SK-N-SH treated with all-trans-retinoic acid at 6 μM for 48 hours (cell line): ENCODE data around the gene PLET1.

ENCODE experiments used
- ATAC-seq: fragments of 200-7000 bp; cut with Tn5 transposase; 3 replicates; pipeline ENCODE4 v1.9.1; 2020; ENCODE audit warnings: mild to moderate bottlenecking, moderate library complexity
- ARNTL ChIP-seq: fragments of 450-650 bp; formaldehyde crosslinking; IDR thresholded peaks from 2 replicates; pipeline ENCODE4 v1.5.0; 2020; ENCODE audit warnings: low read depth, mild to moderate bottlenecking, moderate library complexity, borderline replicate concordance
- BACH2 ChIP-seq: fragments of 250-450 bp; sonication (Bioruptor Pico); IDR thresholded peaks from 2 replicates; pipeline ENCODE4 v1.9.0; 2021; ENCODE audit warnings: mild to moderate bottlenecking, borderline replicate concordance
- CSDC2 ChIP-seq: fragments of 250-450 bp; sonication (Bioruptor Pico); IDR thresholded peaks from 2 replicates; pipeline ENCODE4 v1.5.0; 2020; ENCODE audit warnings: mild to moderate bottlenecking, moderate library complexity
- ESRRG ChIP-seq: fragments of 250-450 bp; sonication (Bioruptor Pico); IDR thresholded peaks from 2 replicates; pipeline ENCODE4 v1.6.1; 2021; ENCODE audit warnings: mild to moderate bottlenecking
- GLIS3 ChIP-seq: fragments of 250-450 bp; sonication (Bioruptor Pico); IDR thresholded peaks from 2 replicates; pipeline ENCODE4 v1.5.0; 2020; ENCODE audit warnings: mild to moderate bottlenecking, moderate library complexity
- ISL1 ChIP-seq: fragments of 250-450 bp; sonication (Bioruptor Pico); IDR thresholded peaks from 2 replicates; pipeline ENCODE4 v2.1.2; 2022; ENCODE audit warnings: mild to moderate bottlenecking, moderate library complexity
- OSR1 ChIP-seq: fragments of 250-450 bp; sonication (Bioruptor Pico); IDR thresholded peaks from 2 replicates; pipeline ENCODE4 v1.8.0; 2022; ENCODE audit warnings: moderate library complexity, mild to moderate bottlenecking, inconsistent platforms
- PPARA ChIP-seq: fragments of 250-450 bp; sonication (Bioruptor Pico); IDR thresholded peaks from 2 replicates; pipeline ENCODE4 v1.5.0; 2020; ENCODE audit warnings: mild to moderate bottlenecking, borderline replicate concordance
- RARB ChIP-seq: fragments of 250-450 bp; sonication (Bioruptor Pico); IDR thresholded peaks from 2 replicates; pipeline ENCODE4 v1.8.0; 2021; ENCODE audit warnings: mild to moderate bottlenecking, moderate library complexity
- SNAI2 ChIP-seq: fragments of 250-450 bp; sonication (Bioruptor Pico); IDR thresholded peaks from 2 replicates; pipeline ENCODE4 v1.5.0; 2020; ENCODE audit warnings: mild to moderate bottlenecking, moderate library complexity
- TOX ChIP-seq: fragments of 250-450 bp; sonication (Bioruptor Pico); IDR thresholded peaks from 2 replicates; pipeline ENCODE4 v1.8.0; 2021; ENCODE audit warnings: mild to moderate bottlenecking, moderate library complexity, borderline replicate concordance
- ZC3H10 ChIP-seq: fragments of 250-450 bp; sonication (Bioruptor Pico); IDR thresholded peaks from 2 replicates; pipeline ENCODE4 v1.5.1; 2021; ENCODE audit warnings: mild to moderate bottlenecking, moderate library complexity
- ZFP3 ChIP-seq: fragments of 250-450 bp; sonication (Bioruptor Pico); IDR thresholded peaks from 2 replicates; pipeline ENCODE4 v1.5.0; 2020; ENCODE audit warnings: mild to moderate bottlenecking, moderate library complexity
- ZFP30 ChIP-seq: fragments of 450-650 bp; formaldehyde crosslinking; IDR thresholded peaks from 2 replicates; pipeline ENCODE4 v1.5.0; 2022; ENCODE audit warnings: mild to moderate bottlenecking, moderate library complexity
- ZNF565 ChIP-seq: fragments of 450-650 bp; formaldehyde crosslinking; conservative IDR thresholded peaks from 2 replicates; pipeline ENCODE4 v1.5.0; 2020; ENCODE audit warnings: low read depth, mild to moderate bottlenecking, moderate library complexity
- ZNF70 ChIP-seq: fragments of 450-650 bp; formaldehyde crosslinking; IDR thresholded peaks from 2 replicates; pipeline ENCODE4 v1.5.0; 2020; ENCODE audit warnings: mild to moderate bottlenecking, moderate library complexity
- ZNF8 ChIP-seq: fragments of 450-650 bp; formaldehyde crosslinking; IDR thresholded peaks from 2 replicates; pipeline ENCODE4 v1.5.0; 2020; ENCODE audit warnings: mild to moderate bottlenecking, moderate library complexity
- TF ChIP-seq, protein P1 (sequence below): fragments of 250-450 bp; sonication (Bioruptor Pico); IDR thresholded peaks from 2 replicates; pipeline ENCODE4 v1.5.0; 2020; ENCODE audit warnings: mild to moderate bottlenecking, moderate library complexity
- TF ChIP-seq, protein P2 (sequence below): fragments of 250-450 bp; sonication (Bioruptor Pico); IDR thresholded peaks from 2 replicates; pipeline ENCODE4 v1.8.0; 2021; ENCODE audit warnings: low read depth, mild to moderate bottlenecking, moderate library complexity, borderline replicate concordance
- TF ChIP-seq, protein P3 (sequence below): fragments of 250-450 bp; sonication (Bioruptor Pico); IDR thresholded peaks from 2 replicates; pipeline ENCODE4 v1.5.1; 2021; ENCODE audit warnings: mild to moderate bottlenecking, moderate library complexity
- TF ChIP-seq, protein P4 (sequence below): fragments of 250-450 bp; sonication (Bioruptor Pico); IDR thresholded peaks from 2 replicates; pipeline ENCODE4 v1.8.0; 2020; ENCODE audit warnings: mild to moderate bottlenecking, moderate library complexity, borderline replicate concordance
- TF ChIP-seq, protein P5 (sequence below): fragments of 250-450 bp; sonication (Bioruptor Pico); IDR thresholded peaks from 2 replicates; pipeline ENCODE4 v1.5.1; 2020; ENCODE audit warnings: low read depth, mild to moderate bottlenecking, moderate library complexity

PLET1 gene

DNA sequence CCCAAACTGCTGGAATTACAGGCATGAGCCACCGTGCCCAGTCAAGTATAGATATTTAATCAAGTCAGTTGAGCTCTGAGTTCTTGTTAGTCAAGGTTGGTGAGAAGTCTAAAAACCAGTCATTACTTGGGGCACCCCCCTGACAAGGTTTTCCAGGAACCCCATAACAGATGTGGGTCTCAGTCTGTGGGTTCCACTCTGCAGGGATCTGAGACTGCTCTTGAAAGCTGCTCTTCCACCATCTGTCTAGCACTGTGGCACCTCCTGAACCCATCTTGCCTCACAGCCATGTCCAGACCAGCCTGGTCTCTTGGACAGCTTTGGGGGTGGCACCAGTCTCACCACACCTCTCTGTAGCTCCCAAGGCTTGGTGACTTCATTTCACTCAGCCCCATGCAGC is 44.3 kb upstream of the PLET1 start:
- TF ChIP-seq ZFP30 (CRISPR knock-in tag) (no peak), ZFP3 (no peak), BACH2 (CRISPR knock-in tag) (no peak), CSDC2 (no peak), ZNF8 (CRISPR knock-in tag) (no peak), ISL1 (no peak), RARB (no peak), PPARA (CRISPR knock-in tag) (no peak), TOX (CRISPR knock-in tag) (no peak), ZNF70 (CRISPR knock-in tag) (no peak), ARNTL (CRISPR knock-in tag) (no peak), GLIS3 (CRISPR knock-in tag) (no peak), OSR1 (no peak), SNAI2 (no peak), ZNF565 (CRISPR knock-in tag) (no peak)
- TF ChIP-seq, protein P1, sequence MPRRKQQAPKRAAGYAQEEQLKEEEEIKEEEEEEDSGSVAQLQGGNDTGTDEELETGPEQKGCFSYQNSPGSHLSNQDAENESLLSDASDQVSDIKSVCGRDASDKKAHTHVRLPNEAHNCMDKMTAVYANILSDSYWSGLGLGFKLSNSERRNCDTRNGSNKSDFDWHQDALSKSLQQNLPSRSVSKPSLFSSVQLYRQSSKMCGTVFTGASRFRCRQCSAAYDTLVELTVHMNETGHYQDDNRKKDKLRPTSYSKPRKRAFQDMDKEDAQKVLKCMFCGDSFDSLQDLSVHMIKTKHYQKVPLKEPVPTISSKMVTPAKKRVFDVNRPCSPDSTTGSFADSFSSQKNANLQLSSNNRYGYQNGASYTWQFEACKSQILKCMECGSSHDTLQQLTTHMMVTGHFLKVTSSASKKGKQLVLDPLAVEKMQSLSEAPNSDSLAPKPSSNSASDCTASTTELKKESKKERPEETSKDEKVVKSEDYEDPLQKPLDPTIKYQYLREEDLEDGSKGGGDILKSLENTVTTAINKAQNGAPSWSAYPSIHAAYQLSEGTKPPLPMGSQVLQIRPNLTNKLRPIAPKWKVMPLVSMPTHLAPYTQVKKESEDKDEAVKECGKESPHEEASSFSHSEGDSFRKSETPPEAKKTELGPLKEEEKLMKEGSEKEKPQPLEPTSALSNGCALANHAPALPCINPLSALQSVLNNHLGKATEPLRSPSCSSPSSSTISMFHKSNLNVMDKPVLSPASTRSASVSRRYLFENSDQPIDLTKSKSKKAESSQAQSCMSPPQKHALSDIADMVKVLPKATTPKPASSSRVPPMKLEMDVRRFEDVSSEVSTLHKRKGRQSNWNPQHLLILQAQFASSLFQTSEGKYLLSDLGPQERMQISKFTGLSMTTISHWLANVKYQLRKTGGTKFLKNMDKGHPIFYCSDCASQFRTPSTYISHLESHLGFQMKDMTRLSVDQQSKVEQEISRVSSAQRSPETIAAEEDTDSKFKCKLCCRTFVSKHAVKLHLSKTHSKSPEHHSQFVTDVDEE (CRISPR knock-in tag) = no peak
- TF ChIP-seq, protein P2, sequence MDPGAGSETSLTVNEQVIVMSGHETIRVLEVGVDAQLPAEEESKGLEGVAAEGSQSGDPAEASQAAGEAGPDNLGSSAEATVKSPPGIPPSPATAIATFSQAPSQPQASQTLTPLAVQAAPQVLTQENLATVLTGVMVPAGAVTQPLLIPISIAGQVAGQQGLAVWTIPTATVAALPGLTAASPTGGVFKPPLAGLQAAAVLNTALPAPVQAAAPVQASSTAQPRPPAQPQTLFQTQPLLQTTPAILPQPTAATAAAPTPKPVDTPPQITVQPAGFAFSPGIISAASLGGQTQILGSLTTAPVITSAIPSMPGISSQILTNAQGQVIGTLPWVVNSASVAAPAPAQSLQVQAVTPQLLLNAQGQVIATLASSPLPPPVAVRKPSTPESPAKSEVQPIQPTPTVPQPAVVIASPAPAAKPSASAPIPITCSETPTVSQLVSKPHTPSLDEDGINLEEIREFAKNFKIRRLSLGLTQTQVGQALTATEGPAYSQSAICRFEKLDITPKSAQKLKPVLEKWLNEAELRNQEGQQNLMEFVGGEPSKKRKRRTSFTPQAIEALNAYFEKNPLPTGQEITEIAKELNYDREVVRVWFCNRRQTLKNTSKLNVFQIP (CRISPR knock-in tag) = no peak
- TF ChIP-seq, protein P3, sequence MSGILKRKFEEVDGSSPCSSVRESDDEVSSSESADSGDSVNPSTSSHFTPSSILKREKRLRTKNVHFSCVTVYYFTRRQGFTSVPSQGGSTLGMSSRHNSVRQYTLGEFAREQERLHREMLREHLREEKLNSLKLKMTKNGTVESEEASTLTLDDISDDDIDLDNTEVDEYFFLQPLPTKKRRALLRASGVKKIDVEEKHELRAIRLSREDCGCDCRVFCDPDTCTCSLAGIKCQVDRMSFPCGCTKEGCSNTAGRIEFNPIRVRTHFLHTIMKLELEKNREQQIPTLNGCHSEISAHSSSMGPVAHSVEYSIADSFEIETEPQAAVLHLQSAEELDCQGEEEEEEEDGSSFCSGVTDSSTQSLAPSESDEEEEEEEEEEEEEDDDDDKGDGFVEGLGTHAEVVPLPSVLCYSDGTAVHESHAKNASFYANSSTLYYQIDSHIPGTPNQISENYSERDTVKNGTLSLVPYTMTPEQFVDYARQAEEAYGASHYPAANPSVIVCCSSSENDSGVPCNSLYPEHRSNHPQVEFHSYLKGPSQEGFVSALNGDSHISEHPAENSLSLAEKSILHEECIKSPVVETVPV (CRISPR knock-in tag) = no peak
- TF ChIP-seq, protein P4, sequence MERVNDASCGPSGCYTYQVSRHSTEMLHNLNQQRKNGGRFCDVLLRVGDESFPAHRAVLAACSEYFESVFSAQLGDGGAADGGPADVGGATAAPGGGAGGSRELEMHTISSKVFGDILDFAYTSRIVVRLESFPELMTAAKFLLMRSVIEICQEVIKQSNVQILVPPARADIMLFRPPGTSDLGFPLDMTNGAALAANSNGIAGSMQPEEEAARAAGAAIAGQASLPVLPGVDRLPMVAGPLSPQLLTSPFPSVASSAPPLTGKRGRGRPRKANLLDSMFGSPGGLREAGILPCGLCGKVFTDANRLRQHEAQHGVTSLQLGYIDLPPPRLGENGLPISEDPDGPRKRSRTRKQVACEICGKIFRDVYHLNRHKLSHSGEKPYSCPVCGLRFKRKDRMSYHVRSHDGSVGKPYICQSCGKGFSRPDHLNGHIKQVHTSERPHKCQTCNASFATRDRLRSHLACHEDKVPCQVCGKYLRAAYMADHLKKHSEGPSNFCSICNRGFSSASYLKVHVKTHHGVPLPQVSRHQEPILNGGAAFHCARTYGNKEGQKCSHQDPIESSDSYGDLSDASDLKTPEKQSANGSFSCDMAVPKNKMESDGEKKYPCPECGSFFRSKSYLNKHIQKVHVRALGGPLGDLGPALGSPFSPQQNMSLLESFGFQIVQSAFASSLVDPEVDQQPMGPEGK = no peak
- TF ChIP-seq, protein P5, sequence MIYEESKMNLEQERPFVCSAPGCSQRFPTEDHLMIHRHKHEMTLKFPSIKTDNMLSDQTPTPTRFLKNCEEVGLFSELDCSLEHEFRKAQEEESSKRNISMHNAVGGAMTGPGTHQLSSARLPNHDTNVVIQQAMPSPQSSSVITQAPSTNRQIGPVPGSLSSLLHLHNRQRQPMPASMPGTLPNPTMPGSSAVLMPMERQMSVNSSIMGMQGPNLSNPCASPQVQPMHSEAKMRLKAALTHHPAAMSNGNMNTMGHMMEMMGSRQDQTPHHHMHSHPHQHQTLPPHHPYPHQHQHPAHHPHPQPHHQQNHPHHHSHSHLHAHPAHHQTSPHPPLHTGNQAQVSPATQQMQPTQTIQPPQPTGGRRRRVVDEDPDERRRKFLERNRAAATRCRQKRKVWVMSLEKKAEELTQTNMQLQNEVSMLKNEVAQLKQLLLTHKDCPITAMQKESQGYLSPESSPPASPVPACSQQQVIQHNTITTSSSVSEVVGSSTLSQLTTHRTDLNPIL = no peak
- ATAC-seq = no peak

DNA sequence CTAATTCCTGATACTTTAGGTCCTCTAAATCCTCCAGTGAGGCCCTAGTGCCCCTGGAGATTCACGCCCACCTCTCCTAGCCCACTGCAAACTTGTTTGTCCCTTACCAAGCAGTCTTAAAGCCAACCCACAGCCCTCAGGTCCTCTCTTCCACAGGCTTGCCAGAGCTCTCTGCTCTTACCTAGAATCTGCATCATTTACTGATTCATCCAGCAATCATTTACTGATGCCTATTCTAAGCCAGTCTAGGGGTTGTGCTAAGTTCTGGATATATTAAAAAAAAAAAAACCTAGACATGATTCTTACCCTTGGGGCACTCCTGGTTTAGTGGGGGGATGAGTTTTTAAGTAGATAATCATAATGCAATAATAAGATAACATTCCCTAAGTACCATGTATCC is 43.0 kb upstream of the PLET1 start:
- peak; percentile 29; the same call in 1 of the 3 replicates for ATAC-seq
- TF ChIP-seq, protein P4 = no peak
- TF ChIP-seq ZNF8 (CRISPR knock-in tag) = no peak
- no peak for TF ChIP-seq ISL1
- TF ChIP-seq GLIS3 (CRISPR knock-in tag) = no peak
- TF ChIP-seq TOX (CRISPR knock-in tag) = no peak
- TF ChIP-seq RARB = no peak
- TF ChIP-seq, protein P5 = no peak
- no peak for TF ChIP-seq ZFP30 (CRISPR knock-in tag)
- TF ChIP-seq, protein P1 (CRISPR knock-in tag) = no peak
- no peak for TF ChIP-seq ESRRG (CRISPR knock-in tag)
- no peak for TF ChIP-seq PPARA (CRISPR knock-in tag)
- no peak for TF ChIP-seq ZC3H10
- no peak for TF ChIP-seq CSDC2
- no peak for TF ChIP-seq BACH2 (CRISPR knock-in tag)
